HG03060 (cell line): ENCODE results near the gene PAFAH1B1.
"Not testable (repeated sequence)": the region's sequence is repeated elsewhere in the genome, so short reads cannot be mapped to it uniquely, and the experiment has no call there.

Source experiments
- ATAC-seq: cut with Tn5 transposase; IDR thresholded peaks from one replicate; pipeline ENCODE4 v1.9.1; 2021; ENCODE audit warnings: low read depth, moderate number of reproducible peaks; ENCODE audit not compliant: unreplicated experiment

PAFAH1B1 gene

GRCh38 chr17:2593821-2594721, 617 bp downstream of the PAFAH1B1 start:
- ATAC-seq, result peak; percentile 13

DNA sequence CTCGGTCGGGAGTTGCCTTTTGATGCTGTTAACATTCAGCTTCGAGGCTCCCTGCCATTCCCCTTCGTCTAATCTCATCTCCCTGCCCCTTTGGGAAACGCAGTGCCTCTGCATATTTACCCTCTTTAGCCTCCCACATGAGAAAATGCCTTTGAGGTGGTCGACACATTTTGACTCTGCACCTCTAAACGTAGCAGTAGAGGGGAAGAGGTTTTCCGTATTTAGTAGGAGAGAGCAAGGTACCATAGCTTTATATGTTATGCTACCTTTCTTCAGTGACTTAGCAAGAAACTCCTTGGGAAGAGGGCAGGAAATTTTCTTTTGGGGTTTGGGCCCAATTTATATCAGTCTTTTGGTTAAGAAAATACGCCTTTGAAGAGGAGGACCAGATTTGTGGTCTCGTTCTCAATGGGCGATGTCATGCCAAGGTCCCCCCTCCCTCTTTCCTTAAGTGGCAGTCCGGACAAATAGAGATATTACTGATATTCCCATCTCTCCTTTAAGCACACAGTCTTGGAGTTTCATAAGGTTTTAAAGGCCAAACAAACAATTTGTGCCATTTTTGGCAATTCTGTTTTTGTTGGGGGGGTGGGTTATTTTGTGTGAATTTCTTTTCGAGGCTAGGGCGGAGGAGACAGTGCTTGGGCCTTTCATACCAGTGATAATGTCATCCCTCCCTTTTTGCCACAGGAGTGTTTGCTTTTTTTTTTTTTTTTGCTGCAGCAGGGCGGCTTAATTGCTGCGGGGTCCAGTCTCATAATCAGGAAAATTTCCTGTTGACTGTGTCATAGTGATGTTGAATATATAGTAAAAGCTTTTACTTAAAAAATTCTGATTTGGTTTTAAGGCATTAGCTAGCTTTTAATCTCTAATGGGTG, 1.5 kb downstream of the PAFAH1B1 start:
- no peak for ATAC-seq

DNA sequence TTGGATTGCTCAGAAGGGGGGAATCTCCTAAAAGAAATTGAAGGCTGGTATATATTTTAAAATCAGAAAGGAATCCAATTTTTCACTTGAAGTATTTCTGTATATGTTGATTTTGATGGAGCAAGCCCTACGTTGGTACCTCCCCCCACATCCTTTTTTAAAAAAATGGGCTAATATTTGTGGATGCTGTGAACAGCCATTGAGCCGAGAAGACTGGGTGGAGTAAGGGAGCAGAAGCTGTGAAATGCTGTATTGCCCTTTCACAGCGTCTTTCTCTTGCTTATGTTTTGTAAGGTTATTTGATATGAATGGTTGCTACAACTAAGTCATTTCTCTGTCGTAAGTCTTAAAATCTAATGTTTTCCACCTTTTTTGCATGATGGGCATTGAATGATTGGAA, 2.3 kb downstream of the PAFAH1B1 start:
- ATAC-seq, result no peak

- ATAC-seq, result no peak
Observed at GRCh38 chr17:2598166-2598565, 4.7 kb downstream of the PAFAH1B1 start.

GRCh38 chr17:2602597-2603017, 9.2 kb downstream of the PAFAH1B1 start:
- ATAC-seq, result no peak

- no peak for ATAC-seq
Observed at GRCh38 chr17:2608350-2608913, 15.0 kb downstream of the PAFAH1B1 start.

- no peak for ATAC-seq
Observed at GRCh38 chr17:2609091-2609490, 15.6 kb downstream of the PAFAH1B1 start.

DNA sequence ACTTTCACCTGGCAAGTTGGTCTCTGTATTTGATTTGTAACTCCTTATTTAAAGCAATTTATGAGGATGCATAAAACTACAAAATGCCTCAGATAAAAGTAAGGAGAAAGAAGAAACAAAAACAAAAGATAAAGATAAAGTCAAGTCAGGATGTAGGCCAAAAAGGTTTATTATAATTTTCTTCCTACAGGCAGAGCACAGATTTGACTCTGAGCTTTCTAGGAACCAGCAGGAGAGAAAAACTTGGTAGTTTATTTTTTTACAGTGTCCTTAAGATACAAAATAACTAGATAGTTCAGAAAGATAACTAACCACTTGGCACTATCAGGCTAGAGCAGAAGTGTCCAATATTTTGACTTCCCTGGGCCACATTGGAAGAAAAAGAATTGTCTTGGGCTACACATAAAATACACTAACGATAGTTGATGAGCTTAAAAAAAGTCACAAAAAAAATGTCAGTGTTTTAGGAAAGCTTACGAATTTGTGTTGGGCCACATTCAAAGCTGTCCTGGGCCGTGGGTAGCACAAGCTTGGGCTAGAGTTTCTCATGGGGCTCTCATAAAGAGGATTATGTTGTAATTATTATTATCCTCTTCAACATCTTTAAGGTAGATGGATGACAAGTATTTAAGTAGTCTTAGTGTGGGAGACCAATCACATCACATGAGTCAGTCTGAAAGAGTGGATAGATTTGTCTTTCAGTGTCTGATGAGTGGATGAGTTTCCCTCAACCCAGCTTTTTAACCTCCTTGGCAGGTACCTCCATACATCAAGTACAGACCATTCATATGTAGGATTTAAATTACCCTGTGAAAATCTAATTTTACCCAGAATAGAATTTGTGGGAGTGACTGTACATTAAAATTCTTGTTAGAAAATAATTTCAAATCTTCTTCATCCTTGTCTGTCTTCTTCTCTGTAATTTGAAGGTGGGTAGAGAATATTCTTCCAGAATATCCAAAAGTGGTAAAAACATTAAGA, 17.0 kb downstream of the PAFAH1B1 start:
- ATAC-seq, result no peak

GRCh38 chr17:2611627-2612026, 18.2 kb downstream of the PAFAH1B1 start:
- ATAC-seq, result no peak

- ATAC-seq, result no peak
Observed at GRCh38 chr17:2612630-2613029, 19.2 kb downstream of the PAFAH1B1 start.

GRCh38 chr17:2613089-2613808, 19.8 kb downstream of the PAFAH1B1 start:
- no peak for ATAC-seq

DNA sequence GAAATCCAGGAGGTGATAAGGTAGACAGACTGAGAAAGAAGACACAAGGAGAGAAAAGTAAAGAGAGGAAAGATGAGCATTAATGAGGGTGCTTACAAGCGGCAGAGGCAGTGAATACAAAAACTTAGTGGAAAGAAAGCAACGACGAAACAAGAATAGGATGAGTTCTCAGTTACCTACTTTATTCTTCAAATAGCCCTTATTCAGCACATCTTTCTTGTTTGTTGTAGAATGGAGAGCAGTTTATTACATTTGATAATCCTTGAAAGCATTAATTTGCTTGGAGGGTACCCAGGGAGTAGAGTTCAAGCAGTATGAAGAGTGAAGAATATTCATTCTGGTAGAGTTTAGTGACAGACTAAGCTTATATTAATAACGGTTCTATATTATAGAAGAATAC, 22.4 kb downstream of the PAFAH1B1 start:
- ATAC-seq, result no peak

DNA sequence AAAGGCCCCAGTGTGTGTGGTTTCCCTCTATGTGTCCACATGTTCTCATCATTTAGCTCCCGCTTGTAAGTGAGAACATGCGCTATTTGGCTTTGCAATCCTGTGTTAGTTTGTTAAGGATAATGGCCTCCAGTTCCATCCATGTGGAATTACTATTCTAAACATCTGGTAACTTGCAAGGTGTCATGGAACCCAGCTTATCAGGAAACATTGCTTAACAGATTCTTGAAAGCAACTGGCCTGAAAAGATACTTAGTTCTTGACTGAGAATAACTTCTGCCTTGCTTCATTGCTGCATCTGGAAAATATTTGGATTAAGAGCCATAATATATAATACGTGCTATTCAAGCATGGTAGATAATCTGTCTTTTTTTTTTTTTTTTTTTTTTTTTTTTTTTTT, 27.8 kb downstream of the PAFAH1B1 start:
- ATAC-seq, result no peak

GRCh38 chr17:2621951-2622405, 28.5 kb downstream of the PAFAH1B1 start:
- not testable (repeated sequence) for ATAC-seq

DNA sequence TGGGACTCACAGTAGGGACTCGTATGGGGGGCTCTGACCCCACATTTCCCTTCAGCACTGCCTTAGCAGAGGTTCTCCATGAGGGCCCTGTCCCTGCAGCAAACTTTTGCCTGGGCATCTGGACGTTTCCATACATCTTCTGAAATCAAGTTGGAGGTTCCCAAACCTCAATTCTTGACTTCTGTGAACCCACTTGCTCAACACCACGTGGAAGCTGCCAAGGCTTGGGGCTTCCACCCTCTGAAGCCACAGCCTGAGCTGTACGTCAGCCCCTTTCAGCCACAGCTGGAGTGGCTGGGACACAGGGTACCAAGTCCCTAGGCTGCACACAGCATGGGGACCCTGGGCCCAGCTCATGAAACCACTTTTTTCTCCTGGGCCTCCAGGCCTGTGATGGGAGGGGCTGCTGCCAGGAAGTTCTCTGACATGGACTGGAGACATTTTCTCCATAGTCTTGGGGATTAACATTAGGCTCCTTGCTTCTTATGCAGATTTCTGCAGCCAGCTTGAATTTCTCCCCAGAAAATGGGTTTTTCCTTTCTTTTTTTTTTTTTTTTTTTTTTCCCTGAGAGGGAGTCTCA, 29.4 kb downstream of the PAFAH1B1 start:
- not testable (repeated sequence) for ATAC-seq

- no peak for ATAC-seq
Observed at GRCh38 chr17:2624292-2624731, 30.9 kb downstream of the PAFAH1B1 start.

DNA sequence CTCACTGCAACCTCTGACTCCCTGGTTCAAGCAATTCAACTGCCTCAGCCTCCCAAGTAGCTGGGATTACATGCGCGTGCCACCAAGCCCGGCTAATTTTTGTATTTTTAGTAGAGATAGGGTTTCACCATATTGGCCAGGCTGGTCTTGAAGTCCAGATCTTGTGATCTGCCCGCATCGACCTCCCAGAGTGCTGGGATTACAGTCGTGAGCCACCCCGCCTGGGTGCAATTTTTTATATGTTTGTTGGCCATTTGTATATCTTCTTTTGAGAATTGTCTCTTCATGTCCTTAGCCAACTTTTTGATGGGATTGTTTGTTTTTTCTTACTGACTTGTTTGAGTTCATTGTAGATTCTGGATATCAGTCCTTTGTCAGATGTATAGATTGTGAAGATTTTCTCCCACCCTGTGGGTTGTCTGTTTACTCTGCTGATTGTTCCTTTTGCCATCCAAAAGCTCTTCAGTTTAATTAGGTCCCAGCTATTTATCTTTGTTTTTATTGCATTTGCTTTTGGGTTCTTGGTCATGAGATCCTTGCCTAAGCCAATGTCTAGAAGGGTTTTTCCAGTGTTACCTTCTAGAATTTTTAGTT, 33.3 kb downstream of the PAFAH1B1 start:
- not testable (repeated sequence) for ATAC-seq

GRCh38 chr17:2628922-2629321, 35.5 kb downstream of the PAFAH1B1 start:
- not testable (repeated sequence) for ATAC-seq
